HG02623 (cell line): ENCODE measurements around the gene MYH11.
"Not testable (repeated sequence)": the region's sequence is repeated elsewhere in the genome, so short reads cannot be mapped to it uniquely, and the experiment has no call there.

Experiments used
- ATAC-seq: cut with Tn5 transposase; IDR thresholded peaks from one replicate; pipeline ENCODE4 v1.9.1; 2021; ENCODE audit warnings: moderate library complexity; ENCODE audit not compliant: unreplicated experiment

The MYH11 gene

GRCh38 chr16:15723808-15724207, 133.0 kb downstream of the MYH11 start:
- ATAC-seq = no peak

DNA sequence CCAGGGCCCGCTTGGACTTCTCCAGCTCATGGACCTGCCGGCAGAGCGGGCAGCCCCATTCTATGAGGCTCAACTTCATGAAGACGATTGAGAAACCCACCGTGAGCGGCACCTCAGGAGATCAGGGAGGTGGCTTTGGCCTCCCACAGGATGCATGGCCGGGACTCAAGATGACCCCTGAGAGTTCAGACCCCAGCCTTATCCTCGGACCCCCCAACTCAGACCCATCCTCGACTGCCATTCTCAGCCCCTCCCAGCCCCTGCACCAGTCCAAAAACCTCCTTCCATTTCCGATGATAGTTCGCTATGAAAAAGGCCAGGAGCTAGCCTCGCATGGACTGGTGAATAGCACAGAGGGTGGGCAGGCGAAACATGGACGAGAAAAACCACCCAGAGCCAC, 135.8 kb downstream of the MYH11 start:
- no peak for ATAC-seq

DNA sequence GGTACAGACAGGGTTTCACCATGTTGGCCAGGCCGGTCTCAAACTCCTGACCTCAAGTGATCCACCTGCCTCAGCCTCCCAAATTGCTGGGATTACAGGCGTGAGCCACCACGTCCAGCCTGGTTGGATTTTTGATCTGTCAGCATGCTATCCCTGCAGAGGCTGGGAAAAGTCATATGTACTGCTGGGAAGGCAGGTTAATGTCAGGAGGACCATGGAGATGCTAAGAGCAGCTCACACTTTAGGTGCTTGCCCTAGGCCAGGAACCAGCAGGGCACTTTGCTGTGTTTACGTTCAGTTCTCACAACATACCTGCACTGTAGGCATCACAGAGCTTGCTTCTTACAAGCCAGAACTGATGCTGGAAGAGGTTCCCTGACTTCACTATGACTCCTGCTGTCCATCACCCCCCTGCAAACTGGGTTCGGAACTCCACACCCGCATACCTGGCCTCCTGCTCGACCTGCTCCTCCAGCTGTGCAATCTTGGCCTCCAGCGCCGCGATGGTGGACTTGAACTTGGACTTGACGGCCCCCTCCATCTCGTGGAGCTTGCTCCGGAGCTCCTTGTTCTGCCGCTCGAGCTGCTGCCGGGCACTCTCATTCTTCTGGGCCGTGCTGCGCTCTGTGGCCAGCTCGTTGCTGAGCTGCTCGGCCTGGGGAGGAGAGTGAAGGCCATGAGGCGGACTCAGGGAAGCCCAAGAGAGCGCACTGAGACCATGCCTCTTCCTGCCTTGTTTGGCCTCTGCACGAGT, 140.0 kb downstream of the MYH11 start:
- ATAC-seq = no peak

DNA sequence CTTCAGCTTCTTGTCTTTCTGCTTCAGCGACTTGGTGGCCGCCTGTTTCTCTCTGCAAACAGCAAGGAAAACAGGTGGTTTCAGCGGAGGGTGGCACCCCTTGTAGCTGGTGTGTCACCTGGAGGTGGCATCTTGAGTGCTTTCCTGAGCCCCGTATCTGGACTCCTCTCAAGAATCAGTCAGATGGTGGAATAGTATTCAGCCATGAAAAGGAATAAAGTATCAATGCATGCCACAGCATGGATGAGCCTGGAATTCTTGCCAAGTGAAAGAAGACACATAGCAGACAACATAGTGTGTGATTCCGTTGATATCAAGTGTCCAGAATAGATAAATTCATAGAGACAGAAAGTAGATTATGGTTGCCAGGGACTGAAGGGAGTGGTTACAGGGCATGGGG, 141.6 kb downstream of the MYH11 start:
- no peak for ATAC-seq

GRCh38 chr16:15714393-15715172, 142.2 kb downstream of the MYH11 start:
- no peak for ATAC-seq

DNA sequence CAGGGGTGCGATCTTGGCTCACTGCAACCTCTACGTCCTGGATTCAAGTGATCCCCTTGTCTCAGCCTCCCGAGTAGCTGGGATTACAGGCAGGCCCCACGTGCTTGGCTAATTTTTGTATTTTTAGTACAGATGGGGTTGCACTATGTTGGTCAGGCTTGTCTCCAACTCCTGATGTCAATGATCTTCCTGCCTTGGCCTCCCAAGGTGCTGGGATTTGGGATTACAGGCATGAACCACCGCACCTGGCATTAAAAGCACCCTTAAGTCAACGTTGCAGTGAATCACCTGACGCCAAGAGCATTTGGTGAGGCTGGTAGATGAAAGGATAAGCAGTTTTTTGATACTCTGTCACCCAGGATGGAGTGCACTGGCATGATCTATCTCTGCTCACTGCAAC, 147.8 kb downstream of the MYH11 start:
- ATAC-seq = no peak

GRCh38 chr16:15708096-15708495, 148.7 kb downstream of the MYH11 start:
- ATAC-seq = no peak

DNA sequence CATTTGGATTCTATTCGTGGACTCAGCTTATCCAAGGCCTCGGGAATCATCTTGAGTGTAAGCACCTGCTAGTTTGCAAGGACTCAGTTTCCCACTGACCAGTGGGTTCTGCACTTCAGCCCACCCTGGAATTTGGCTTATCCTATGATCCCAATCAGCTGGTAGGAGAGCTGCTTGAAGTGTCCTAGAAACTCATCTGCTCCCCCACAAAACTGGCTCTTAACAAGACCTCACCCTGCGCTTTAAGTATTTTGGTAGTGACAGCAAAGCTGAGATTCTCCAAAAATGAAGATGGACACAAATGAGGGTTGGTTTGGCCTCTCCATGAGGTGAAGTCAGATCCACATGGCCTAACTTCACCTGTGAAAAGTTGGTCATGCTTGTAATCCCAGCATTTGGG, 149.5 kb downstream of the MYH11 start:
- no peak for ATAC-seq

GRCh38 chr16:15705064-15705565, 151.7 kb downstream of the MYH11 start:
- ATAC-seq = no peak

DNA sequence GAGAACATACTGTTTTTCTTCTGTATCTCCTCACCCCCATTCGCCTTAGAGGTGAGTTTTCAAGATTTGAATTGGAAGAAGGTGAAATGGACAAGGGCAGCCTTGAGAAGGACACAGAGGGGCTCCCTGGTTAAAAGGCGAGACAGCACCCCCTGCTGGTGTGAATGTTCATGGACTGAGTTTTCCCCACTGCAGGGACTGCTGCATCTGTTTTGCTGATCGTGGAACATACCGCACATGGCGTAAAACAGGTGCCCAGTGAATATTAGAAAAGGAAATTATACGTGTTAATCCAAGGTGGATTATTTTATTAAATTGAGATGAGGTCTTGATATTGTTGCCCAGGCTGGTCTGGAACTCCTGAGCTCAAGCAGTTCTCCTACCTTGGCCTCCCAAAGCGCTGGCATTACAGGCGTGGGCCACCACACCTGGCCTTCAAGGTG, 152.3 kb downstream of the MYH11 start:
- no peak for ATAC-seq

DNA sequence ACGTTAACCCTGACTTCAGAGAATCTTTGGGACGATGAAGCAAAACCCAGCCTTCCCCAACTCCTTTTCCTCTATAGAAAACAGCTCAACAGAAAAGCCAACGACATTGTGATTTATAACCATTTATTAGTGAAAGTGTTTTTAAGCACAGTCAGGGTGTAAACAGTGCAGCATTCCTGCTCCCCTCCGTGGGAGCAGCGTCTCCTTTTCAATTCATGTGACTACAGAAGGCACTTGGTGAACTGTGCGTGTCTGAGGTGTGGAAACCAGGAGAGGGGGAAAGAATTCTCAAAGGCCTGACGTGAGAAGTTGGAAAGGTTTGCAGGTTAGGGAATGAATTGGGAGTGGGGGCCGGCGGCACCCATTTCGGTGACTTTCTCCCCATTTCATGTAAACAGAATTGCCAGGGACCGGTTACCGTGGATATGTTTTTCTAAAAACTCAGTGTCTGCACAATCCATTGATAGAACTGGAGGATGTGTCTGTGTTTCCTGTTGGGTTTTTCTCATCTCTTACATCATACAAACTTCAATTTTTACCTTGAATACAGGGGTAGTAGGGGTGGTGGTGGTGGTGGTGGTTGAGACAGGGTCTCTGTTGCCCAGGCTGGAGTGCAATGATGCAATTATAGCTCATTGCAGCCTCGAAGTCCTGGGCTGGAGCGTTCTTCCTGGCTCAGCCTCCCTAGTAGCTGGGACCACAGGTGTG, 153.6 kb downstream of the MYH11 start:
- ATAC-seq = no peak

- ATAC-seq = no peak
Observed at GRCh38 chr16:15701975-15702970, 154.6 kb downstream of the MYH11 start.

GRCh38 chr16:15701367-15701766, 155.5 kb downstream of the MYH11 start:
- ATAC-seq = no peak

DNA sequence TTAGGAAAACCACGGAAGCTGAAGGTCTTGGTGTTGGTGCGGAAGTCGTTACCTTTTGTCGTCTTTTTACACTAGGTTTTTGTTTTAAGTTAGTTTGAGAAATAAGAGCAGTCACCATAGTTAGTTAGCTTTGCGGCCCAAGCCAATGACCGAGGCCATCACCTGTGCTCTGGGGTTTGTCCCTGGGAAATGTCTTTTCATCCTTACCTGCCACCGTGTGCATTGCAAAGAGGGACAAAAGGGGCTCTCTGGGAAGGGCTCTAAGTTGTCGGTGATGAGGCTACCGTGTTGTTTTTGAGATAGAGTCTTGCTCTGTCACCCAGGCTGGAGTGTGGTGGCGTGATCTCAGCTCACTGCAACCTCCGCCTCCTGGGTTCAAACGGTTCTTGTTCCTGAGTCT, 157.0 kb downstream of the MYH11 start:
- ATAC-seq = no peak

DNA sequence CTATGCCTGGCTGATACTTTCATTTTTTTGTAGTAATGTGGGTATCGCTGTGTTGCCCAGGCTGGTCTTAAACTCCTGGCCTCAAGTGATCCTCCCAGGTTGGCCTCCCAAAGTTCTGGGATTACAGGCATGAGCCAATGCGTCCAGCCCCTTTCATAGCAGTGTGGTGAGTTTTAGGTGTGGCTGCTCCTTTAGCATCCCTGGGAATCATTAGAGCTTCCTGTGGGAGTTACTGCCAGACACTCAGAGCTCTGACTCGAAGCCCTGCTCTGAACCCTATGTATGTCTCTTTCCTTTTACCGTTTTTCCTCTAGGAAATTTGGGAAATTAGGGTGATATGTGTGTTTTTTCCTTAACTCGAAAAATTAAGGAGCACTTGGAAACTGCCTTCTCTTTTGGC, 162.3 kb downstream of the MYH11 start:
- no peak for ATAC-seq

DNA sequence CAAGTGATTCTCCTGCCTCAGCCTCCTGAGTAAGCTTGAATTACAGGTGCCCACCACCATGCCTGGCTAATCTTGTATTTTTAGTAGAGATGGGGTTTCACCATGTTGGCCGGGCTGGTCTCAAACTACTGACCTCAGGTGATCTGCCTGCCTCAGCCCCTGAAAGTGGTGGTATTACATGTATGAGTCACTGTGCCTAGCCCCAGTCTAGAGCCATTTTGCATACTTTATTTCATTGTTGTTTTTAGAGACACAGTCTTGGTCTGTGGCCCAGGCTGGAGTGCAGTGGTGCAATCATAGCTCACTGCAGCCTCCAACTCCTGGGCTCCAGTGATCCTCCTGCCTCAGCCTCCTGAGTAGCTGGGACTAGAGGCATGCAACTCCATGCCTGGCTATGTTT, 164.3 kb downstream of the MYH11 start:
- not testable (repeated sequence) for ATAC-seq

DNA sequence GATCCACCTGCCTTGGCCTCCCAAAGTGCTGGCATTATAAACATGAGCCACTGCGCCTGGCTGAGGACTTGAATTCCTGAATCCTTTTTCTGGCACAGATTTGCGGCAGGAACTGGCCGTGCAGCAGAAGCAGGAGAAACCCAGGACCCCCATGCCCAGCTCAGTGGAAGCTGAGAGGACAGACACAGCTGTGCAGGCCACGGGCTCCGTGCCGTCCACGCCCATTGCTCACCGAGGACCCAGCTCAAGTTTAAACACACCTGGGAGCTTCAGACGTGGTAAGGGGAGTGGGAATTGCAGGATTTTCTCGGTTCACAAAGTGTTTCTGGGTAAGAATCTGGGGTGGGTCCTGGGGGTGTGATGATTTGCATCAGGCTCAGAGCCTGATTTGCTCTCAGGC, 165.8 kb downstream of the MYH11 start:
- ATAC-seq = no peak

- no peak for ATAC-seq
Observed at GRCh38 chr16:15690296-15690695, 166.5 kb downstream of the MYH11 start.

- ATAC-seq = no peak
Observed at GRCh38 chr16:15689290-15689689, 167.5 kb downstream of the MYH11 start.

DNA sequence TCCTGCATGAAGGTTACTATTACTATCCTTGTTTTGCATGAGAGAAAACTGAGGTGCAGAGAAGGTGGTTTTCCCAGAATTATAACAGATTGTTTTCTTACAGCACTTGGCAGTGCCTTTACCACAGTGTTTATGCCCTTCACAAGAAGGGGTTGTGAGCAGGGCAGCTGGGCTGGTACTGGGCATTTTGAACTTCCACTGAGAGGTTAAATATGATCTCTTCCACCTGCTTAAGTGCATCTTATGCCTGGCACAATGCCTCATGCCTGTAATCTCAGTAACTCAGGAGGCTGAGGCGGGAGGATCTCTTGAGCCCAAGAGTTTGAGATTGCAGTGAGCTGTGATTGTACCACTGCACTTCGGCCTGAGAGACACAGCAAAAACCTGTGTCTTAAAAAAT, 170.5 kb downstream of the MYH11 start:
- ATAC-seq = no peak
